GM13976 (cell line): ENCODE results near the gene METTL1.

Experiments used
- DNase-seq: peaks from one replicate; pipeline ENCODE4 v3.0.0; 2012; ENCODE audit warnings: low spot score
- CTCF ChIP-seq: IDR thresholded peaks from 2 replicates; pipeline ENCODE4 v1.5.1; 2012; ENCODE audit warnings: borderline replicate concordance, mild to moderate bottlenecking; ENCODE audit not compliant: insufficient read depth; ENCODE audit errors: extremely low read depth, missing control alignments, control extremely low read depth
- in situ Hi-C: fragments of 300-500 bp; cut with MboI; formaldehyde crosslinking; loops from one replicate; pipeline ENCODE4 v1.12.0; 2022; ENCODE audit warnings: low sequenced_read_pairs, mixed read lengths, inconsistent platforms; ENCODE audit not compliant: unreplicated experiment

The METTL1 gene

GRCh38 chr12:57782243-57782607 is 10.3 kb upstream of the METTL1 start:
- no peak for TF ChIP-seq CTCF
- in situ Hi-C loops = no loop called here
- DNase-seq = no peak

- in situ Hi-C loops = no loop called here
- no peak for DNase-seq
- TF ChIP-seq CTCF = no peak
These were observed 9.9 kb upstream of the METTL1 start for GRCh38 chr12:57781801-57782200.

- TF ChIP-seq CTCF = no peak
- DNase-seq = no peak
- in situ Hi-C loops = no loop called here
These were observed 9.3 kb upstream of the METTL1 start for GRCh38 chr12:57781244-57781643.

- no peak for DNase-seq
- no peak for TF ChIP-seq CTCF
- in situ Hi-C loops = no loop called here
These were observed 8.5 kb upstream of the METTL1 start for GRCh38 chr12:57780284-57780897.

GRCh38 chr12:57779736-57780135 is 7.8 kb upstream of the METTL1 start:
- in situ Hi-C loops = no loop called here
- no peak for TF ChIP-seq CTCF
- no peak for DNase-seq

DNA sequence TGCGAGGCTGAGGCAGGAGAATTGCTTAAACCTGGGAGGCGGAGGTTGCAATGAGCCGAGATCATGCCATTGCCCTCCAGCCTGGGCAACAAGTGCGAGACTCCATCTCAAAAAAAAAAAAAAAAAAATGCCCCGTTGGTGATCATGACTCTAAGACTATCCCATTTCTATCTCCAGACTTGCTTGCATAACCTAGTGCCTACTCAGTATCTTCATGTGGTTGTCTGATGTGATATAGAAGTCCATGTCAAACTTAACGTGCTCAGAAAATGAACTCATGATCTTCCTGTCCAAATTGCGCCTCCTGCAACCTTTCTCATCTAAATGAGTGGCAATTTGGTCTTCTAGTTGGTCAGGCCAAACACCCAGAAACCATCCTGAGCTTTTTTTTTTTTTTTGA is 6.0 kb upstream of the METTL1 start:
- in situ Hi-C loops = no loop called here
- no peak for DNase-seq
- no peak for TF ChIP-seq CTCF

DNA sequence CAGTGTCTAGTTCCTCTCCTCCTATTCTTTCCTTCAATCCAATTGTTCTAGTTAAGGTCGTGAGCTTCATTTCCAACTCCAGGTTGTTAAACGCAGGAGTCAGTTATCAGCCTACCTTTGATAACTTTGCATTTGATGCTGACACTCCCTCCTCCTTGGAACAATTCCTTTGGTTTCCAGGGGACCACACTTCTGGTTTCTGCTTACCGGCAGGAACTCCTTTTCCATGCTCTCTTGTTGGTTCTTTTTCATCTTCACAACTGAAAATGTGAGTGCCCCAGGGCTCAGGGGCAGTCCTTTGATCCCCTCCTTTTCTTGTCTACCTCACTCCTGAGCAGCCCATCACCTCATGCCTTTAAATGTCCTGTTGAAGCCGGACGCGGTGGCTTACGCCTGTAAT is 5.5 kb upstream of the METTL1 start:
- no peak for TF ChIP-seq CTCF
- in situ Hi-C loops = no loop called here
- no peak for DNase-seq
